Hematopoietic multipotent progenitor cell (in vitro differentiated cells): ENCODE results near the gene DLD. TPM values are rescaled to one million over a fixed set of nuclear protein-coding genes. Genes with fewer than 3 reads are reported as not detected.
"Not testable (repeated sequence)": the region's sequence is repeated elsewhere in the genome, so short reads cannot be mapped to it uniquely, and the experiment has no call there.

ENCODE experiments used
- DNase-seq, 3 donors: peaks; one replicate each; pipeline ENCODE4 v3.0.0-alpha.2; 2011 to 2015; ENCODE audit warnings: low read depth in 2 of 3, low spot score in 2 of 3
- total RNA-seq: library from RNA; depleted of rRNA; stranded (reverse); fragments of >200 nt; gene quantifications from one replicate; pipeline ENCODE4 v1.2.3, GENCODE V29; 2012

DLD gene
- total RNA-seq, 1 donor, result 37.7 TPM

GRCh38 chr7:107913851-107914250 is 22.9 kb downstream of the DLD start:
- no peak for DNase-seq

GRCh38 chr7:107914831-107915230 is 23.8 kb downstream of the DLD start:
- no peak for DNase-seq

GRCh38 chr7:107915541-107915940 is 24.6 kb downstream of the DLD start:
- no peak for DNase-seq

GRCh38 chr7:107917763-107918651 is 27.0 kb downstream of the DLD start:
- DNase-seq, result no peak

GRCh38 chr7:107918948-107919347 is 28.0 kb downstream of the DLD start:
- DNase-seq, result no peak

GRCh38 chr7:107920048-107920772 is 29.2 kb downstream of the DLD start:
- DNase-seq, result peak in 1 of 3 donors; percentile 45

- DNase-seq, result not testable (repeated sequence)
Observed at GRCh38 chr7:107921826-107922225, 30.8 kb downstream of the DLD start.

GRCh38 chr7:107922886-107923285 is 31.9 kb downstream of the DLD start:
- no peak for DNase-seq

- DNase-seq, result peak in 2 of 3 donors; percentile 13 to 46
Observed at GRCh38 chr7:107924841-107925504, 34.0 kb downstream of the DLD start.

GRCh38 chr7:107926481-107926880 is 35.5 kb downstream of the DLD start:
- no peak for DNase-seq

GRCh38 chr7:107931740-107932515 is 40.9 kb downstream of the DLD start:
- peak in 1 of 3 donors; percentile 20 for DNase-seq

GRCh38 chr7:107932805-107933204 is 41.8 kb downstream of the DLD start:
- no peak for DNase-seq

- no peak for DNase-seq
Observed at GRCh38 chr7:107933386-107934013, 42.5 kb downstream of the DLD start.

- DNase-seq, result no peak
Observed at GRCh38 chr7:107934991-107935770, 44.2 kb downstream of the DLD start.

- DNase-seq, result no peak
Observed at GRCh38 chr7:107936312-107936711, 45.3 kb downstream of the DLD start.

GRCh38 chr7:107937531-107937930 is 46.5 kb downstream of the DLD start:
- no peak for DNase-seq

GRCh38 chr7:107938456-107939250 is 47.7 kb downstream of the DLD start:
- DNase-seq, result no peak
